GM19452 (cell line): ENCODE data around the gene LRMDA.

Experiments
- ATAC-seq: cut with Tn5 transposase; IDR thresholded peaks from one replicate; pipeline ENCODE4 v1.9.1; 2021; ENCODE audit not compliant: unreplicated experiment

LRMDA gene

DNA sequence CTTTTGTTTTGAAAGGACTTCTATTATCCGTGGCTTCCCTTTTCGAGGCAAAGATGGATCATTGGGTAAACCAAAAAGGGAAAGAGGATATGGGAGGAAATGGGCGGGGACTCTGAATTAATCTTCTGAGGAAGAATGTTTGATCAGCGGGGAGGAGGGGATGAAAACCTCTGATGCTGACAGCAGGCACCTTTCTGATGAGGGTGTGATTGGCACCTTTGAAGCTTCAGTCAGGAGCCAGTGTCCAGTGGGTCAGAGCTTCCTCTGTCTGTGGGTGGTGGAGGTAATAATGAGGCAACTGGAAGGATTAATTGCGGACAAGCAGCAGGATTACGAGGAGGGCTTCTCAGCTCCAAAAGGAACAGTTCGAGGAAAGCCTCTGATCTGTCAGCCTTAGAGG lies 877.6 kb downstream of the LRMDA start:
- no peak for ATAC-seq

DNA sequence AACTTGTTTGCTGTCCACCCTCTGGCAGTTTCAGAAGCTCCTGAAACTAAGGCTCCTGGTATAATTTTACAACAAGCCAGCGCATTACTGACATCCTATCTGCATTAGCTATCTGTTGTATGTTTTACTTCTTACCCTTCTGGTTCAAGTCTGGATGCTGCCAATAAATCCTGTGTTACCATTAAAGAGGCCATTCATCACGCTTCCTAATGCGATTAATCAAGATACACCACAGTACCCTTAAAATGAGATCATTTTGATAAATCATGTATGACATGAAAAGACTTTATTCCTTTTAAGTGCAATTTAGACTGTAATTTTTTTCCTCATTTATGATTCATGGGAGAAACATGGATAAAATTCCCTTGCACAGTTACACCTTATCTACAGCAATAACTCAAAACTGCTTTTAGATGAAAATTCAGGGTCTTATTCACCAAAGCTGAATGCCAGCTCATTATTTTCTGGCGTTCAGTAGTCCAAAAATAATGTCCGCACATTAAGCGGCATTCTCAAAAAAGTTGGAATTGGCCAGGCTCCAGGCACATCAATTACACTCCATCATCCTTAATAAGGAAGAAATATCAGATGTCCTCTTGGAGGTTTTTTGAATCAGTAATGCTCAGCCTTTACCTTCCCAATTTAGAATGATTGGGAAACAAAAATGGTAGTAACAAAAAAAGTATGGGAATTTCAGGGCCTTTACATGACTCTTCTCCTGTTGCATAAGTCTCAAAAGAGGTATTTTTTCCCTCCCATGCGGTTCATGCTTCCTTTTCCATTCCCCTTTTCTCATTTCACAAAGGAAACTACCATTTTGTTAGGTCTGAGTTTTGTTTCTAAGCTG lies 878.5 kb downstream of the LRMDA start:
- no peak for ATAC-seq

DNA sequence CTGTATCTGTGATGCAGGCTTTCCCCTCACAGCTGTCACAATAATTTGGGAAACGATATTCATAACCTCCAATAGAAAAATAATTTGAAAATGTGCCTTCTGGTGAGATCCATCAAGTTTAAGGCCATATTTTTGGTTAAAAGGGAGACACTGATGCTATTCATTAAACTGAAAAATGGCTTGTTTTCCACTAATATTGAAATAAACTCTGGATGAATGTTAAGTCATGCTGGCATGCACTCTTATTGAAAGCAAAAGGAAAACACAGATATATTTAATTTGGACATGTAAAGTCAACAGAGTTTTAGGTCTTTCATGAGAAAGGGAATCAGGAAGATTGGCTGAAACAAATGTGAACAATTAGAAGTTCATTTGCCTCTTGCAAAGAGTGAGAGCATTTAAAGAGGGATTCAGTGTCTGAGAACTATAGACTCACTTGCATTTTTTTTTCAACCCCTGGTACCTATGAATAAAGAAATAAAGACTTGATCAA lies 879.2 kb downstream of the LRMDA start:
- ATAC-seq = no peak

DNA sequence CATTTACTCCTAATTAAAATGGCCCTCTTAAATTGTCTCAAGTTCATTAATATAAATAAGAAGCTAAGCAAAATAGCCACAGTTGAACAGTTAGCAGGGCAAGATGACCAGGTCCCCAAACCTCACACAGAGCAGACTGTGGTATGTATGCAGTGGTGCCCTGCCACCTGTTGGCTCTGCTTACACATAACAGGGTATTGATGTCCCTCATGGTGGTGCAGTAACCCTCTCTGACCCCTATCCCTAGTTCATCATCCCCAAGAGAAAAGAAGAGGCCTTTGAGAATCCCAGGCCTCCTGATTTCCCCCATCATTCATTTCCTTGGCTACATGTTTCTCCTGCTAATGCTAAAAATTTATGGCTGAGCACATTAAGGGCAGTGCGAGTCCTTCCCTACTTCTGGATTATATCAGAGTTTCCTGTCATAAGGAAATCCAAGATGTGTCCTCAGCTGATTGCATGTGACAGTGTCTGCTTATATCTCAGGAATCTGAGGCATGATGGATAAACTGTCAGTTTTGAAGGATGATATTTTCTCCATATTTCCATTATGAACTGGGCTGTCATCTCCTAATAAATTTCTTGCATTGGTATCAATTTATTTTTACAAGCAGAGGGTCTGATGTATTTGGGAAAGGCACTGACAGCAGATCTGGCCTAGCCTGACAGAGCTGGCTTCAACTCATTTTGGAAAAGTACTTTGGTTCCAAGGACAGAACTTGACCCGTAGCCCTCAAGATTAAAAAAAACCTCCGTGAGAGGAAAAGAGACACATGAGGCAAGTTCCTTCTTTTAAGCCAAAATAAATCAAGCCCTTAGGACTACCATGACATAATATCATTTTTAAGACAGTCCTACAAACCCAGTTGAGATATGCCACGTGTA lies 880.6 kb downstream of the LRMDA start:
- ATAC-seq = no peak

DNA sequence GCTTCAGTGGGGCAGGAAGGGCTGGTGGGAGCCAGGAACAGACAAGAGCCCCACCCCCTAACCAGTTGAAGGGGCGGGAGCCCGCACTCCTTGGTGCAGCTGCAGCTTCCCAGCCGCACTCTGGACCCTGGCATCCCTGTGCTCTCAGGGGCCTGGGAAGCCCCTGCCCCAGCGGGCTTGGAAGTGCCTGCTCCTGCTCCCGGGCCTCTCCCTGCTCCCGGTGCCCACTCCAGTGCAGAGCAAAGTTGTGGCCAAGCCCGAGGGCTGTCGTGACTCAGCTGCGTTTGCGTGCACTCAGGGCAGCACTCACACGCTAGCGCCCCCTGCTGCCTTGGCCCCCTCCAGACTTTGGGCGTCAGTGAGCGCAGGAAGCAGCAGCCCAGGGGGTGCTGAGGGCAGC lies 883.8 kb downstream of the LRMDA start:
- ATAC-seq = no peak

DNA sequence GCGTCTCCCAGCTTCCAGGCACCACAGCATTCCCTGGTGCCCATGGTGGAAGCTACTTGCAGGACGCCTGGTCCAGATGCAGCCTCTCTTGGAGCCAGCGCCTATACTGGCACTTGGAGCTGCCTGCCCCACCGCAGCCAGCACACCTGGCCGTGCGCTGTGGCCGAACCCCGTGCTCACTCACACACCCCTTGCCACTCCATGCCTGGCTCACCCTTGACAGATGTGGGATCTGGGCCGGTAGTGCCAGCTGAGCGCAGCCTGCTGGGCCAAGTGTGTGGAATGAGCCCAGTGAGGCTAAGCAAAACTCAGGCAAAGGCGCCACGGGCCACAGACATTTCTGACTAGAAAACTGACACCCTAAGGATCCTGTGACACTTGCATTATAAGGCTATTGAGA lies 884.8 kb downstream of the LRMDA start:
- ATAC-seq = no peak

DNA sequence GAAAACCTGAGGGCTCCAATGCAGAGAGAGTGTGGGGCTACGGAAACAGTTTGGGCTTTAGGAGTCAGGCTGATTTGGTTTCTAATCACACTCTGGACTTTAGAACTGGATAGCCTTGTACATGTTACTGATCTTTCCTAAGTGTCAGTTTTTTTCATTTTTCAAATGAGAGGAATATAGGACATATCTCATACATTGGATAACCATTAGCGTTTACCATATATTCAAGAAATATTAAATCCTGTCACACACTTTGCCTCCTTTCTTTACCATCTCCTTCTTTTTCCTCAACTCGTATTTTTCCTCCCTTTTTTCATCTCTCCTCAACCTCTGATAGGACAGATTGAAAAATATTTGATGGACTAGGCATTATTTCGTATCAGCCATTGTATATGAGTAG lies 885.7 kb downstream of the LRMDA start:
- no peak for ATAC-seq

DNA sequence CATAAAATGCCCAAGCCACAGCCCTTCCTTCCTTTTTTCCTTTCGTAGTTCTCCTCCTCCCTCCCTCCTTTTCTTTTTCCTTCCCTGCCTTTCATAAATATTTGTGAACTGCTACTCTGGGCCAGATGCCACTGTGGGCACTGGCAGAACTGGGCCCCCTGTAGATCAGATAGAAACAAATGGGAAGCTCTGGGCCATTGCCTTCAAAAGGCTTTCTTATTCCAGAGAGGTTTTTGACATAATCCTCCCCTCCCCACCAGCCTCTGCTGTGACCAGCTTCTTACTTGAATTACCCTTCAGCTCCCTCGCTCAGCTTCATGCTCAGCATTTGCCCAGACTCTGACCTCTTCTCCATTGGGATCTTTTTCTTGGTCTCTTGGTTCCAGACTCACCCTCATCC lies 886.8 kb downstream of the LRMDA start:
- no peak for ATAC-seq

DNA sequence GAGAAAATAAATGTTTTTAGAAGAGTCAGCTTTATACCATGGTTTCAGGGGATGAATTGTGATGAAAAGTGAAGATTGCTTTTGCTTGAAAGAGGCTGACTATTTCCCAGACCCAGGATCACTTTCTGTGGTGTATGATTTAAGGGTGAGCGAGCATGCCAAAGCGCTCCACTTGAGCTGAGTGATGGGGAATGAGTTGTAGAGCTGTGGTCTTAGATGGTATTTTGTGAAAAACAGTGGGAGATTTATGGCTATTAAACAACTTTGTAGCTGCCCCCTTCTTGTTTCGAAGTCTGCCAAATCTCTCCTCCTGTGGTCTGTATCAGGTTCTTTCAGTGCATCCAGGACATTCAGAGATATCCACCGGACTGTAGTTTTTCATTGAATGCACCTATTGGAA lies 888.2 kb downstream of the LRMDA start:
- ATAC-seq = no peak

DNA sequence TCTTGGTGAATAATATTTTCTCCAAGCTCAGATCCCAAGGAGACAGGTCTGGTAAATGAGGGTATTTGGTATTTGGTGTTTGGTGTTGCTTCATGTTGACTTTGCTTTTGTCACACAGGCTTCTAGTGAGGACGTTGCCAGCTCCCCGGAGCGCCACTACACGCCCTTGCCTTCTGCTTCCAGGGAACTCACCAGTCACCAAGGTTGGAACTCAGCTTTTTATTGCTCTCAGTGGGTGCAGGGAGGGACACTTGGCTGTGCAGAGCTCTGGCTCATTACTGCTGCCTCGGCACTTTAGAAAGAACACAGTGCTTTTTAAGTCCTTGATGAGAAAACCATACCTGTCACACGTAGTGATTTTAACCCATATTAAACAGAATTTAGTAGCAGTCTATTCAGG lies 892.9 kb downstream of the LRMDA start:
- no peak for ATAC-seq

DNA sequence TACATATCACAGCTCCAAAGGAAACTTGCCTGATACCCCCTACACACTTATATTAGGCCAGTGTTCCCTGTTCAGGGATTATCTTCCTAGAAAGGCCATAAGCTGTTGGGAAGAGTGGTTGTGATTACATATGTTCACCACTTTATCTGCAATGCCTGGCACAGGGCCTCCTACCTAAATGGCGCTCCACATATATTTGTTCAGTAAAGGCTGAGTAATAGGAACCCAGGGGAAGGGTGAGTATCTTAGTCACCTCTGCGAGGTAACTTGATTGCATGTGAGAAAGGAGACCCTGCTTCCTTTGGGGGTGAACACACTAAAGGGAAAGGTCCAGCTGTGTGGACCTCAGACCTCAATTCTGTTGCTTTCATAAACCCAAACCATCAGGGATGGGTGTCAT lies 896.0 kb downstream of the LRMDA start:
- ATAC-seq = no peak

DNA sequence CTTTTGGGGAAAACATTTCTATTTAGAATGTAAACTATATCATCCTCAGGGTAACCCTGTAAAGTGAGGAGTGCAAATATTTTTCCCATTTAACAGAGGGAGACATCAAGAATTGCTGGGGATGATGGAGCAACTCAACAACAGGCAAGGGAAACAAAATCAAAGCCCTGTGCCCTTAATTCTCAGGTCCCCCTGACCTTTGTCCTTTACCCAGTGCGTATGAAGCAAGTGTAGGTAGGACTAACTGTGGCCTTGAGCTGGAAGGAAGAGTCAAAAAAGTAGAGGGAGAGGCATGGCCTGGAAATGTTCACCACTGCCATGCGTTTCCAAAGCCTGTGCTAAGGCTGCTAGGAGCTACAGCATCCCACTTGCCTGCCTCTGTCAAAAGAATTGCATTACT lies 896.9 kb downstream of the LRMDA start:
- no peak for ATAC-seq

DNA sequence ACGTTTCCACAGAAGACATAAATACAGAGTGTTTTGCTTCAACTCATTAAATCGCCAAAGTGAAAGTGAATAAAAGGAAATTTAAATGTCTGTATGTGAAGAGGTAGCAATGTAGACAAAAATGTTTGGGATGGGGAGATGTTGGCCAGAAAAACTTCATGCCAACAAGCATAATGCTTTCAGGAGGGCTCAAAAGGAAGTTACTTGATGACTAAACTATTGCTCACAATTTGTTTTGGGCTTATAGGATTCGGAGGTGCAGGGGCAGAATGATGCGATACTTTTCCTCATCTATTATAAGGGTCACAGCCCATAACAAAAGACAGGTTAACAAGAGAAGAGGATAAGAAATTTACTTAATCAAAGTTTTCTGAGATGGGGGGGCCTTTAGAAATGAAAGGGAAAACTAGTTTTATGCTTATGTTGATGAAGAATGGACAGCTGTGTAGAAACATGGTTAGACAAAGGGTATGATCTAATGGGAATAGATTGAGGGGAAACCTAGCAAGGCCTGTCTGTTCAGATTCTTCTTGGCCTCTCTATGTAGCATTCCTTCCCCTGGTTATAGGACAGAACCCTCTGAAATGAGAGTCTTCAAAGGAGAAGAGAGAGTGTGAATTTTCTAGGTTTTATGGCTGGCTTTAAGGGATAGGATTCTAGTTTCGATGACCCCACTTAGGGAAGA lies 898.6 kb downstream of the LRMDA start:
- ATAC-seq = no peak

DNA sequence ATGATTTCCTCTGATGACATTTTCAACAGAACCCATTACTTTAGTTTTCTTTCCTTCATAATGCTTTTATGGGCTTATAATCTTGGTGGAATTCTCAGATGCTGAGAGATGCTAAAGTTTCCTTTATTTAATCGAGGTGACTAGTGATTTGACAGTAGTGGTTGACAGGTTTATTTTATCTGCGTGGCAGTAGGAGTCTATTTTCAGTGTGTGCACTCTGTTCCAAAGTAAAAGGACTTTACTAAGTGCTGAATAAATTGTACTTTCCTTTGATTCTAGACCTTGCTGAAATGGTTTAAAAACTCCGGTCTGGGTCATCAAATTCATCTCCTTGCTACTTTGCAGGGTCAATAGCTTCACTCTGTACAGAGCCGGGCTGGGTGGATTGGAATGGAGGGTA lies 900.3 kb downstream of the LRMDA start:
- no peak for ATAC-seq

DNA sequence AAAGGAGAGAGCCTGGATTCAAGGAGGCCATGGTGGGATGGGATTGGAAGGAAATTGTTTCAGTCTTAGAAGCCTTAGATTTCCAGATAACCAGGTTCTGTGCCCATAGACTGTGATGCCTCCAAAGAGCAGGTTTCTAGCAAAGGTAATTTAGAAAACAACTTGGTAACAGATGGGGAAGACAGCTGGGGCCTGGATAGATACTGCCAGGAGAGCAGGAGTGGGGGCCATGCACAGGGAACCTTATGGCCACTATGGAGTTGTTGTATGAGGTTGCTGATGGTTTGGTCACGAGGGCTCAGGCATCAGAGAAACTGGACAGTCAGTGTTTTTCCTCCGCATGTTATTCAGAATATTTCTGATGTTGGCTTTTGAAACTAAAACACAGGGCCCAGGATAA lies 901.9 kb downstream of the LRMDA start:
- no peak for ATAC-seq

DNA sequence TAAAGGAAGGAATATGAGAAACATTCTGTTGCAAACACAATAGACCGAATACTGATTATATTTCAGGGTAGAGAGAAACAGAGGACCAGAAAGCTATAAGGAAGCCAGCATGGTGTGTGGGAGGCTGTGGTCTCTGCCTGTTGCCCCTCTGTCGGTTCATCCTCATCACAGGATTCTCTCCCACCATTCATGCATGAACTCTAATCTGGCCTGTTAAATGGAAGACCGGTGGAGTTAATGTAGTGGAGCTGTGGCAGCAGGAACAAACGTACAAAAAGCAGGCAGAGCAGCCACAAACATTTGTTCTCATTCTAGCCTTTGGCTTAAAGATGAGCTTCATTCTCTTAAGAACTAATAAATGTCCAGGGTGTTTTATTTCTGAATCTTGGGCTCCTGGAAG lies 902.4 kb downstream of the LRMDA start:
- ATAC-seq = no peak

DNA sequence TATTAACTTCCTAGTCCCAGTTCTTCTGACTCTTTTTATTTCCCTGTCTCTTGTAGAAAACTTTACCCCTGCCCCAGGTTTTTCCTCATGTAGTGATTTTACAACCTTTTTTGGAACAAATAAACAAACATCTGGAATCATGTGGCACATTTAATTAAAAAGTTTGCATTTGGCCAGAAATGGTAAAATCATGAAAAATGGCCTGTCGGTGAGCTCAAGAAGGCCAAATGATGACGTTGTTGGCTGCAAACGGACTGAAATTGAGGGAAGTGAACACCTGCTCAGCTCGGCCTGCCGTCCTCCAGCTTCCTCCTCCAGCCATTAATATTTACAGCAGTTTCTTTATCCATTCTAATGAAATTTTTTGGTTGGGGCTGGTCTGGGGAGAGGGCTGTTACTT lies 902.8 kb downstream of the LRMDA start:
- no peak for ATAC-seq

DNA sequence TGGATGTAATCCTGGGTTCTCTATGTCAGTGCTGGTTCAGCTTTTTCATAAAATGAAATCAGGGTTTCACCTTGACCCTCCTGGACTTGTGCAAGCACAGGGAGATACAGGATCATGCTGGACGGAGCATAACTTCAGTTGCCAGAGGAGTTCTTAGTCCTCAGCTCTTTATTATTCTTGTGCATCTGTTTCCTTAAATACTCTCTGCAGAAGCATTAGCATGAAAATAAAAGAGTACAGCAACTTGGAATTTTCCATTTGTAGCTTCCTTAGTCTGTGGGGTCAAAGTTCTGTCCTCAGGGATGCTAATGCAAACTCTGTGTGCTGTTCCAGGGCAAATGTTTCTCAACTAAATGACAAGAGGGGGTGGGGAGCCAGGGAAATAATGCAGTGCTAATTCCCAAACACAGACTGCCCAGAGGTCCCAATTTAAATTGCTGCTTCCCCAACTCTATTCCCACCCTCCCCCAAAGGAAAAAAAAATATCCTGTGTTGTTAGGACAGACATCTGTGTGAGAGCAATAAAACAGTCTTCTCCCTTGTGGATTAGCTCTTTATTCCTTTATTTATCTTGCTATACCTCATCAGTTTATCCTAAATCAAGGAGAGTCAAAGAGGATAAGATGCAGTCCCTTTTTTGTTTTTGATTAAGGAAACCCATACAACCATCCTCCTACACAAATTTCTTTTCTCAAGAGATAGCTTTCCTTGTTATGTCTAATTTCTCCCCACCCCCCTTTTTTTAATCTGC lies 905.0 kb downstream of the LRMDA start:
- no peak for ATAC-seq

DNA sequence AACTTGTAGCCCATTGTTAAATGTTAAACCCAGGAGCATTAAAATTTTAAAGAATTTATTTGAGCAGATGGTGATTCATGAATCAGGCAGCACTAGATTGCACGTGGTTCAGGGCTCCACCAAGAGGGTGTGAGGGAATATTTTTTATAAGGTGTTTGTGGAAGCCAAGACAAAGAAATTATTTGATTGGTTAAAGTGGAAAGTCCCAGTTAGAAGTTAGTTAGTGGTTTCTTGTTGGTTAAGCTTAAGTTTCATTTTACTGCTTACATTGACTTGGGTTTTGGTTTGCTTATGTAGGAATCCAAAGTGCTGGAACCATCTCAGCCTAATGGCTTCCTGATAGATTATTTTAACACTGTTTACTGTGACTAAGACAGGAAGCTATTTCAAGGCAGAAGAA lies 906.2 kb downstream of the LRMDA start:
- ATAC-seq = no peak

DNA sequence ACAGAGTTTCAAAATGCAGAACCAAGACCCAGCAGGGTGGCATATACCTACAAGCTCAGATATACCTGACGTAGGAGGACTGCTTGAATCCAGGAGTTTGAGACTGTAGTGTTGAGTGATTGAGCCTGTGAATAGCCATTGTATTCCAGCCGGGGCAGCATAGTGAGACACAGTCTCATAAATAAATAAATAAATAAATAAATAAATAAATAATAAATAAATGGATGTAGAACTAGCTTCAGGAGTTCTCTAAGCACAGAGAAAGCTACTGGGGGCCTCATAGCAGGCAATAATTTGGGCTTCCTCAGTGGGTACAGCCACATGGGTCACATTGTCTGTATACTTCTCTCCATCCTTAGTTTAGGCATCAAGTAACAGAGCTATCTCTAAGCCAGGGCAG lies 906.8 kb downstream of the LRMDA start:
- no peak for ATAC-seq

DNA sequence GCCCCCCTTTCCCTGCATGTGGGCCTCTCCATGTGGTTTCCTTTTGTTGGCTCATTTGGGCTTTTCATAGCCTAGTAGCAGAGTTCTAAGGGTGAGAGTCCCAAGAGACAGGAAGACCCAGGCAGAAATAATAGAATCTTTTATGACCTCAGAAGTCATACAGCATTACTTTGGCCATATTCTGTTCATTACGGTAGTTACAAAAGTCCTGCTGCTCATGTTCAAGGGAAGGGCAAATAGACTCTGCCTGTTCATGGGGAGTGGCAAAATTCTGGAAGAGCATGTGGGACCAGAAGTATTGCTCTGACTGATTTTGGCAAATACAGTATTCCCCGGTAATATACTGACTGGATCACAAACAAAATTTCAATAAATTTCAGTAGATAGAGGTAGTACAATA lies 910.3 kb downstream of the LRMDA start:
- ATAC-seq = no peak
